GM20000 (cell line): ENCODE results near the gene PPFIBP2.

Source experiments
- DNase-seq: peaks from one replicate; pipeline ENCODE4 v3.0.0; 2012; ENCODE audit warnings: low spot score
- TF ChIP-seq, protein P1 (sequence below): IDR thresholded peaks from 2 replicates; pipeline ENCODE4 v1.5.1; 2012; ENCODE audit warnings: mild to moderate bottlenecking, control low read depth; ENCODE audit errors: extremely low read depth, missing control alignments

PPFIBP2 gene

DNA sequence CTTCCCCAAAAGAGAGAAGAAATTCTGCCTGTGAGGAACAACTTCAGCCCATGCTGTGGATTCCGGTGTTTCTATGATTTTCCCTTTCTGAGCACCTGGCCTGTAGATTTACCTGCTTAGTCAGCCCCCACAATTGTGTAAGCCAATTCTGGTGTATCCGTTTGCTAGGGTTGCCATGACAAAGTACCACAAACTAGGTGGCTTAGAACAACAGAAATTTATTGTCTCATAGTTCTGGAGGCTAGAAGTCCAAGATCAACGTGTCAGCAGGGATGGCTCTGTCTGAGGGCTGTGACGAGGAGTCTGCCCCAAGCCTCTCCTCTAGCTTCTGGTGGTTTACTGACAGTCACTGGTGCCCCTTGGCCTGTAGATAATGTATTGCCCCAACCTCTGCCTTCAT, 175.4 kb downstream of the PPFIBP2 start:
- DNase-seq, result no peak
- TF ChIP-seq, protein P1, sequence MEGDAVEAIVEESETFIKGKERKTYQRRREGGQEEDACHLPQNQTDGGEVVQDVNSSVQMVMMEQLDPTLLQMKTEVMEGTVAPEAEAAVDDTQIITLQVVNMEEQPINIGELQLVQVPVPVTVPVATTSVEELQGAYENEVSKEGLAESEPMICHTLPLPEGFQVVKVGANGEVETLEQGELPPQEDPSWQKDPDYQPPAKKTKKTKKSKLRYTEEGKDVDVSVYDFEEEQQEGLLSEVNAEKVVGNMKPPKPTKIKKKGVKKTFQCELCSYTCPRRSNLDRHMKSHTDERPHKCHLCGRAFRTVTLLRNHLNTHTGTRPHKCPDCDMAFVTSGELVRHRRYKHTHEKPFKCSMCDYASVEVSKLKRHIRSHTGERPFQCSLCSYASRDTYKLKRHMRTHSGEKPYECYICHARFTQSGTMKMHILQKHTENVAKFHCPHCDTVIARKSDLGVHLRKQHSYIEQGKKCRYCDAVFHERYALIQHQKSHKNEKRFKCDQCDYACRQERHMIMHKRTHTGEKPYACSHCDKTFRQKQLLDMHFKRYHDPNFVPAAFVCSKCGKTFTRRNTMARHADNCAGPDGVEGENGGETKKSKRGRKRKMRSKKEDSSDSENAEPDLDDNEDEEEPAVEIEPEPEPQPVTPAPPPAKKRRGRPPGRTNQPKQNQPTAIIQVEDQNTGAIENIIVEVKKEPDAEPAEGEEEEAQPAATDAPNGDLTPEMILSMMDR, result no peak

DNA sequence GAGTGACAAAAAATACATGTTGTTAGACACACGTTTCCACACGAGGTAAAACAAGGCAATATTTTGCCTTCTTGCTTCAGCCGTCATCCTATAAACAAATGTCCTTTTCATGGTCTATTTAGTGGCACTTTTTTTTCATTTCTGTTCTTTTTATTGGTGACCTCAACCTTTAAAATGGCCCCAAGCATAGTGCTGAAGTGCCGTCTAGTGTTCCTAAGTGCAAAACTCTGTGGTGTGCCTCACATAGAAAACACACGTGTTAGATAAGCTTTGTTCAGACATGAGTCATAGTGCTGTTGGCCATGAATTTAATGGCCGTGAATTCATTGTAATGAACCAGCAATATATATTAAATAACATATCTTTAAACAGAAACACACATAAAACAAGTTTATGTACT, 176.8 kb downstream of the PPFIBP2 start:
- no peak for DNase-seq
- TF ChIP-seq, protein P1, result no peak

DNA sequence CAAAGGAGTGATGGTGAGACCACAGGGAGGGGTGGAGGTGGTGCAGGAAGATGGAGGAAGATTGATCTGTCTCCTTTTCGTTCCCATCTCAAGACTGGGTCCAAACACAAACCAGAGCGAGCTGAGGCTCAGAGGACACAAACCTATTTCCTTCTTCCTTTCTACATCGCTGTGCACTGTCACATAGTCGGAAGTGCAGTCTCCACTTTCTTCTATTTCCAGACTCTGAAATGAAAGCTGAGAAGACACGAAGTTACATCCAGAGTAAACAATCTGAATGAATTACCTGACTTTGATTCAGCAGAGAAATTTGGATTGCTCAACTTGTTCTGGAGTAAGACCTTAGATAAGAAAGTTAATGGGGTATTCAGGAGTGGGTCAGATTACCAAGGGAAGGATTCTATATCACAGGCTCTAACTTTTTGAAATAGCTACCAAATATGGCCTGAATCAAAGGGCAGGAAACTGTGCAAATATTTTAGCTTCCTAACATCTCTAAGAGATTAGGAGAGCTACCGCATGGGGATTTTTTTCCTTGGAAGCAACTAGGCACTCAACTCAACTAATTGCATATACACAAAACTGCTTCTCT, 178.1 kb downstream of the PPFIBP2 start:
- TF ChIP-seq, protein P1, result no peak
- DNase-seq, result no peak

DNA sequence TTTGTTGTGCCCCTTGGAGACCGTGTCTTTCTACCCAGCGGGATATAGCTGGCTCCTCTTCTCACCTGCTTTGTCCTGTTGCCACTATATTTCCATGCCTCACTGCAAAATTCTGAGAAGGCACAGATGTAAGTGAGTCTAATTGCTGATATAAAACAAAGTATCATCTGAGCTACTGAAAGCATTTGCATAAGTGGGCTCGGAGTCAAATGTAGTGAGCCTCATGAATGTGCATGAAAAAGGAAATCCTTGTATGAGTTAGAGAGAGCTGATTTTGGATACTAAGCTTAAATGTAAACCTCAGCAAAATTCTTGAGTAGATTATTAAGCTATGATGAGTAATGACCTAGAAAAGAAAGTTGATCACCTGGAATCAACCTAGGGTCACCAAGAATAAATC, 178.6 kb downstream of the PPFIBP2 start:
- DNase-seq, result no peak
- TF ChIP-seq, protein P1, result no peak

DNA sequence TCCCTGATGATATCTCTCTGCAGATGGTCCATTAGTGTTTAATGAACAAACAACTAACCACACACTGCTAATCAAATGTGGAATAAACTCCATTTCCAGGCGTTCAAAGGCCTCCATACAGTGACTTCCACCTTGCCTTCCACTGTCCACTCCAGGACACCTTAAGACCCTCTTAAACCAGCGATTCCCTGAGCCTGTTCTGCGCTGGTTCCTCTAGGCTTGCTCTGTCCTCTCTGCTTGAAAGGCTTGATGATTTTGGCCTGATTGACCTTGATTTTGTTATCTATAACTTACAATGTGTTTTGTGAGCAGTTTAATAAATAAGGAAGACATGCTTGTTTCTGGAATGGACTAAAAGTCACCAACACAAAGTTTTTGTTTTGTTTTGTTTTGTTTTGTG, 180.4 kb downstream of the PPFIBP2 start:
- TF ChIP-seq, protein P1, result no peak
- DNase-seq, result no peak

DNA sequence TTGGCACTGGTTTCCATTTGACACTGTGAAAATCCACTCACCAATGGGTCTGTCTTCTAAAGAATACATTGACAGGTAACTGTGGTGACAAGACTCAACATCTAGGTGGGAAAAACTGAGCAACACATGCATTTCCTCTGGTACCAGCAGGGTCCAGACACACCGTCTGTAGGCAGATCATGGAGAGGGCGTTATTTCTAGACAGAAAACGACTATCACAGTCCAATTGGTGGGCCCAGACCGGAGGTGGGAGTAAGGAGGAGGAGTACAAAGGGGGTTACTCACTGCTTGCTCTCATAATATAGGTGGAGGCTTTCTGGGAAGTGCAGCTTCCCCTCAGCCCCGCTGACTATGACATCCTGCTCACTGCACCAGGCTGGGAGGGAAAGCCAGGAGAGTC, 182.6 kb downstream of the PPFIBP2 start:
- TF ChIP-seq, protein P1, result no peak
- DNase-seq, result no peak
